K562 (cell line): ENCODE measurements around the gene NCAPG2. TPM values are rescaled to one million over a fixed set of nuclear protein-coding genes. Genes with fewer than 3 reads are reported as not detected.

Experiments
- ATAC-seq: fragments of 200-7000 bp; cut with Tn5 transposase; 3 replicates; pipeline ENCODE4 v1.9.1; 2020; ENCODE audit warnings: moderate library complexity
- BruUV-seq: library from RNA; stranded (reverse); fragments of 400-500 nt; replicated peaks from 2 replicates; lab custom pipeline; 2021; lab: Mats Ljungman, UMichigan
- CTCF ChIA-PET: fragments of 300-600 bp; formaldehyde crosslinking; extraction: SDS; loops from one replicate; lab custom pipeline; 2021; ENCODE audit warnings: low intra/inter-chr PET ratio; lab: Yijun Ruan, JAX
- POLR2A ChIA-PET: fragments of 300-600, 350-650 bp; sonication (Branson Sonifier 250); formaldehyde crosslinking; extraction: SDS; loops from one replicate; lab custom pipeline; 2021; ENCODE audit warnings: antibody characterized with exemption, inconsistent platforms; lab: Yijun Ruan, JAX
- DNase-seq, 4 experiments: peaks; one replicate each; pipeline versions ENCODE4 v3.0.0 to v3.0.0-alpha.2; 2011 to 2018; ENCODE audit warnings: low spot score in 3 of 4, mixed read lengths in 3 of 4; ENCODE audit errors: extremely low read depth in 1 of 4
- FAIRE-seq: peaks from 2 replicates; lab custom pipeline; 2011; peaks lifted over from hg19 to GRCh38; lab: Jason Lieb, UNC
- H2AFZ ChIP-seq: 2 replicates; pipeline ENCODE4 v1.6.0; 2011; ENCODE audit warnings: low read depth, low read length, control low read depth, inconsistent platforms
- H3K27ac ChIP-seq: fragments of 200-600 bp; 3 replicates; pipeline ENCODE4 v1.8.0; 2011; ENCODE audit warnings: low read depth, mild to moderate bottlenecking, control low read depth, inconsistent platforms, low read length, moderate library complexity, mixed read lengths; ENCODE audit errors: extremely low read depth
- H3K27me3 ChIP-seq, 2 experiments: fragments of 300-600 bp in 1 of 2; 2 replicates in 1 of 2; 3 replicates in 1 of 2; pipeline versions ENCODE4 v1.6.0 to v1.8.0; 2011; ENCODE audit warnings: inconsistent platforms in 2 of 2, low read length in 2 of 2, mild to moderate bottlenecking in 1 of 2, mixed read lengths in 1 of 2, moderate library complexity in 1 of 2; ENCODE audit not compliant: control insufficient read depth in 2 of 2, insufficient read depth in 2 of 2
- H3K36me3 ChIP-seq: fragments of 300-600 bp; 3 replicates; pipeline ENCODE4 v1.8.0; 2011; ENCODE audit warnings: mild to moderate bottlenecking, low read length, inconsistent platforms; ENCODE audit not compliant: control insufficient read depth, insufficient read depth
- H3K4me1 ChIP-seq, 2 experiments: fragments of 200-600 bp in 1 of 2; replicated peaks in 1 of 2; 2 replicates in 1 of 2; 3 replicates in 1 of 2; pipeline versions ENCODE4 v1.5.1 to v1.8.0; 2011; ENCODE audit warnings: inconsistent platforms in 2 of 2, low read length in 2 of 2, mild to moderate bottlenecking in 1 of 2, mixed read lengths in 1 of 2, moderate library complexity in 1 of 2; ENCODE audit not compliant: control insufficient read depth in 2 of 2, insufficient read depth in 2 of 2
- H3K4me2 ChIP-seq: 2 replicates; pipeline ENCODE4 v1.6.1; 2011; ENCODE audit warnings: low read length, control low read depth, inconsistent platforms, mixed read lengths; ENCODE audit not compliant: insufficient read depth
- H3K4me3 ChIP-seq: fragments of 200-600 bp; sonication (generic), shearing (Covaris generic); 2 replicates; pipeline ENCODE4 v1.5.1; 2016; ENCODE audit warnings: control low read depth, inconsistent platforms
- H3K79me2 ChIP-seq: fragments of 200-600 bp; 3 replicates; pipeline ENCODE4 v1.8.0; 2011; ENCODE audit warnings: low read length, inconsistent platforms; ENCODE audit not compliant: control insufficient read depth, insufficient read depth
- H3K9ac ChIP-seq, 2 experiments: 2 replicates each; pipeline versions ENCODE4 v1.6.0 to v1.6.1; 2011; ENCODE audit warnings: low read depth in 2 of 2, low read length in 2 of 2, control low read depth in 1 of 2, inconsistent platforms in 1 of 2, mild to moderate bottlenecking in 1 of 2, mixed read lengths in 1 of 2; ENCODE audit not compliant: insufficient read depth in 1 of 2
- H3K9me1 ChIP-seq: one replicate; pipeline ENCODE4 v1.6.0; 2011; ENCODE audit warnings: inconsistent platforms, mild to moderate bottlenecking, low read length, moderate library complexity; ENCODE audit not compliant: control insufficient read depth, insufficient read depth
- H3K9me3 ChIP-seq: replicated peaks from 2 replicates; pipeline ENCODE4 v1.5.1; 2011; ENCODE audit warnings: low read depth, low read length, inconsistent platforms; ENCODE audit not compliant: control insufficient read depth, insufficient read depth
- H4K20me1 ChIP-seq: replicated peaks from 2 replicates; pipeline ENCODE4 v1.6.1; 2011; ENCODE audit warnings: low read length, inconsistent platforms, mixed read lengths; ENCODE audit not compliant: control insufficient read depth, insufficient read depth
- CEBPB ChIP-seq: fragments of 450-650 bp; IDR thresholded peaks from 2 replicates; pipeline ENCODE4 v1.6.1; 2016; ENCODE audit warnings: missing genetic modification characterization, missing compliant biosample characterization
- KDM1A ChIP-seq, 2 experiments: fragments of 450-650 bp; IDR thresholded peaks; 2 replicates each; pipeline ENCODE4 v1.6.1; 2016; ENCODE audit warnings: mild to moderate bottlenecking in 2 of 2
- RBFOX2 ChIP-seq: fragments of 200-400 bp; formaldehyde crosslinking; IDR thresholded peaks from 2 replicates; pipeline ENCODE4 v1.6.1; 2017; ENCODE audit warnings: low read depth, mild to moderate bottlenecking, low read length, moderate library complexity
- RBM25 ChIP-seq: fragments of 200-400 bp; formaldehyde crosslinking; IDR thresholded peaks from 2 replicates; pipeline ENCODE4 v1.6.1; 2018; ENCODE audit warnings: low read length, low read depth, moderate library complexity; ENCODE audit not compliant: severe bottlenecking
- SREBF2 ChIP-seq: sonication (generic); formaldehyde crosslinking; IDR thresholded peaks from 2 replicates; pipeline ENCODE4 v1.4.0; 2020; ENCODE audit warnings: mild to moderate bottlenecking, missing genetic modification reagents
- TBL1XR1 ChIP-seq, 2 experiments: IDR thresholded peaks; 2 replicates each; pipeline ENCODE4 v1.6.1; 2012; ENCODE audit warnings: improper control_type of control experiment in 2 of 2, low read length in 2 of 2, mild to moderate bottlenecking in 1 of 2
- TOE1 ChIP-seq, 2 experiments: fragments of 450-650 bp in 1 of 2; sonication (generic) in 1 of 2; formaldehyde crosslinking in 1 of 2; IDR thresholded peaks; 2 replicates each; pipeline versions ENCODE4 v1.7.1 to v1.8.0; 2016 to 2022; ENCODE audit warnings: borderline replicate concordance in 2 of 2, mild to moderate bottlenecking in 2 of 2, antibody characterized with exemption in 1 of 2, inconsistent platforms in 1 of 2, low read depth in 1 of 2, missing genetic modification reagents in 1 of 2, moderate library complexity in 1 of 2
- U2AF2 ChIP-seq: fragments of 200-400 bp; formaldehyde crosslinking; optimal IDR thresholded peaks from 2 replicates; pipeline ENCODE3; 2017; ENCODE audit warnings: low read depth, mild to moderate bottlenecking, low read length
- ZNF121 ChIP-seq: sonication (generic); formaldehyde crosslinking; conservative IDR thresholded peaks from 2 replicates; pipeline ENCODE4 v1.8.0; 2022; ENCODE audit warnings: missing genetic modification reagents
- ZNF384 ChIP-seq: IDR thresholded peaks from 2 replicates; pipeline ENCODE4 v1.6.1; 2012; ENCODE audit warnings: low read depth, low read length, improper control_type of control experiment
- ZNF696 ChIP-seq: fragments of 250-450 bp; sonication (Bioruptor Pico); conservative IDR thresholded peaks from 2 replicates; pipeline ENCODE4 v1.4.0; 2020; ENCODE audit warnings: mild to moderate bottlenecking, moderate library complexity
- ZNF764 ChIP-seq: fragments of 250-450 bp; sonication (Bioruptor Pico); IDR thresholded peaks from 2 replicates; pipeline ENCODE4 v1.4.0; 2020; ENCODE audit warnings: low read depth, mild to moderate bottlenecking, moderate library complexity
- WGBS: fragments of 100-300 bp; shearing (Covaris generic); methylation state at CpG from one replicate; pipeline ENCODE4 v1.1.6; 2016; ENCODE audit warnings: low coverage, mixed read lengths; ENCODE audit not compliant: insufficient coverage; ENCODE audit errors: missing lambda C conversion rate; 5-methylcytosine and 5-hydroxymethylcytosine counted together
- in situ Hi-C: fragments of 300-500 bp; cut with MboI; formaldehyde crosslinking; loops from 4 replicates; pipeline ENCODE4 v1.15.0; 2018; ENCODE audit warnings: inconsistent platforms, mixed read lengths
- intact Hi-C: fragments of 100-400 bp; cut with micrococcal nuclease; formaldehyde crosslinking; loops from 2 replicates; pipeline ENCODE4 v1.14.2; 2022
- polyA plus RNA-seq, 8 experiments: library from polyadenylated mRNA; depleted of rRNA in 4 of 8; stranded (reverse) in 5 of 8; unstranded in 3 of 8; fragments of >200 nt; fragmentation: Nextera tagmentation in 2 of 8; fragmentation: Illumina TruSeq in 1 of 8; extraction: Ambion mirVana in 2 of 8; extraction: Trizol in 1 of 8; gene quantifications; 2 replicates each; pipeline versions ENCODE4 v1.2.1 to v1.2.3, GENCODE V29; 2011 to 2014; ENCODE audit warnings: inconsistent platforms in 1 of 8, missing spikeins in 1 of 8
- total RNA-seq, 7 experiments: library from RNA; depleted of rRNA in 6 of 7; stranded (reverse); fragments of >200 nt in 6 of 7; fragmentation: Illumina TruSeq in 2 of 7; extraction: Trizol in 2 of 7; gene quantifications; 2 replicates each; pipeline versions ENCODE4 v1.2.1 to v1.2.3, GENCODE V29; 2011 to 2021; ENCODE audit warnings: low replicate concordance in 1 of 7
- TF ChIP-seq, protein P1 (sequence below), 2 experiments: fragments of 150-350 bp in 1 of 2; IDR thresholded peaks; 2 replicates each; pipeline ENCODE4 v1.6.1; 2012 to 2016; ENCODE audit warnings: low read depth in 2 of 2, low read length in 2 of 2, mild to moderate bottlenecking in 1 of 2, moderate library complexity in 1 of 2
- TF ChIP-seq, protein P2 (sequence below): fragments of 450-650 bp; IDR thresholded peaks from 2 replicates; pipeline ENCODE4 v1.6.1; 2016
- TF ChIP-seq, protein P3 (sequence below): fragments of 450-650 bp; formaldehyde crosslinking; IDR thresholded peaks from 2 replicates; pipeline ENCODE4 v1.4.0; 2020; ENCODE audit warnings: mild to moderate bottlenecking, mixed read lengths

NCAPG2 gene
- total and polyA plus RNA-seq, 9 of the 15 experiments (the other 6 are each of a cell fraction or from before 2014, with no cell fraction given), result 21.5 to 127 (median 86.1) TPM

DNA sequence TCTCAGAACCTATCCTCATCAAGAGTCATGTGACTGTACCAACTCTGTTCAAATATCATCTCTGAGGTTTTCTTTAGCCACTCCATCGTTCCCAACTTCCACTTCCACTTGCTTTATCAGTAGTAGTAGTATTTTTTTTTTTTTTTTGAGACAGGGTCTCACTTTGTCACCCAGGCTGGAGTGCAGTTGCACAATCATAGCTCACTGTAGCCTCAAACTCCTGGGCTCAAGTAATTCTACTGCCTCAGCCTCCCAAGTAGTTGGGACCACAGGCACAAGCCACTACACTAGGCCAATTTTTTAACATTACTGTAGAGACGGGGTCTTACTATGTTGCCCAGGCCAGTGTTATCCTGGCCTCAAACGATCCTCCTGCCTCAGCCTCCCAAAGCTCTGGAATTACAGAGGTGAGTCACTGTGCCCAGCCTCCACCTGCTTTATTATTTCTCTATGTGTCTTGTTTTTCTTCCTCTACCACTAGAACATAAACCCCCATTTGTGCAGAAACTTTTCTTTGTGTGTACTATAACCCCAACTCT is 5.9 kb downstream of the NCAPG2 start:
- no peak overlapping the region for H3K4me2 ChIP-seq
- peaks cover 90% of the 10 kb centered on the region for H3K79me2 ChIP-seq
- ATAC-seq (no peak), DNase-seq (no peak), FAIRE-seq (no peak)
- H3K9ac ChIP-seq, result no peak overlapping the region
- peaks cover 4 to 19% of the 10 kb centered on the region in 2 experiments; a peak in 3 of 5 replicates for H3K4me1 ChIP-seq
- no peaks in the 10 kb centered on the region for H3K9me3 ChIP-seq
- peaks cover 6% of the 10 kb centered on the region for H3K9me1 ChIP-seq
- H3K4me3 ChIP-seq, result no peak overlapping the region
- intact Hi-C loops, result no loop called here
- peaks cover 92% of the 10 kb centered on the region for H3K36me3 ChIP-seq
- H3K27me3 ChIP-seq, result no peaks in the 10 kb centered on the region
- H3K27ac ChIP-seq, result no peak overlapping the region
- 83% methylated on average over 3 of the region's 3 CpGs for WGBS
- POLR2A ChIA-PET, result interaction anchor here (0.7 to 2.4 kb wide), 5 partner anchors 9 to 182 kb away, joined by 3 to 9 read pairs (median 3); no protein-coding TSS in a partner anchor
- no peak overlapping the region for H2AFZ ChIP-seq
- H4K20me1 ChIP-seq, result 0 out of 2 replicates have a peak, but pooled peaks cover 6% of the 10 kb centered on the region
- in situ Hi-C loops, result loop anchor here (10.0 kb wide), 1 partner anchor 276 kb away; no protein-coding TSS in a partner anchor
- CTCF ChIA-PET, result no interaction called here
- no TSS peak for BruUV-seq
- TF ChIP-seq SREBF2 (CRISPR knock-in tag) (no peak), ZNF696 (CRISPR knock-in tag) (no peak), RBM25 (peak; percentile 66), RBFOX2 (0 out of 2 replicates have a peak, but pooled peaks have one; percentile 3), ZNF384 (0 out of 2 replicates have a peak, but pooled peaks have one; percentile 45), ZNF764 (CRISPR knock-in tag) (no peak), ZNF121 (peak; percentile 95), KDM1A (IDR thresholded peaks at IDR 0.05) (peak in 1 of 2 experiments; percentile 48; a peak in 1 of 4 replicates), U2AF2 (no peak), TBL1XR1 (IDR thresholded peaks at IDR 0.05; ENCODE audit: low read length in 2 of 2) (no peak), TOE1 (IDR thresholded peaks at IDR 0.05; ENCODE audit: borderline replicate concordance) (no peak), TOE1 (CRISPR knock-in tag; IDR thresholded peaks at IDR 0.05; ENCODE audit: borderline replicate concordance, low read depth) (no peak), CEBPB (tag) (peak; percentile 81)
- TF ChIP-seq, protein P1, sequence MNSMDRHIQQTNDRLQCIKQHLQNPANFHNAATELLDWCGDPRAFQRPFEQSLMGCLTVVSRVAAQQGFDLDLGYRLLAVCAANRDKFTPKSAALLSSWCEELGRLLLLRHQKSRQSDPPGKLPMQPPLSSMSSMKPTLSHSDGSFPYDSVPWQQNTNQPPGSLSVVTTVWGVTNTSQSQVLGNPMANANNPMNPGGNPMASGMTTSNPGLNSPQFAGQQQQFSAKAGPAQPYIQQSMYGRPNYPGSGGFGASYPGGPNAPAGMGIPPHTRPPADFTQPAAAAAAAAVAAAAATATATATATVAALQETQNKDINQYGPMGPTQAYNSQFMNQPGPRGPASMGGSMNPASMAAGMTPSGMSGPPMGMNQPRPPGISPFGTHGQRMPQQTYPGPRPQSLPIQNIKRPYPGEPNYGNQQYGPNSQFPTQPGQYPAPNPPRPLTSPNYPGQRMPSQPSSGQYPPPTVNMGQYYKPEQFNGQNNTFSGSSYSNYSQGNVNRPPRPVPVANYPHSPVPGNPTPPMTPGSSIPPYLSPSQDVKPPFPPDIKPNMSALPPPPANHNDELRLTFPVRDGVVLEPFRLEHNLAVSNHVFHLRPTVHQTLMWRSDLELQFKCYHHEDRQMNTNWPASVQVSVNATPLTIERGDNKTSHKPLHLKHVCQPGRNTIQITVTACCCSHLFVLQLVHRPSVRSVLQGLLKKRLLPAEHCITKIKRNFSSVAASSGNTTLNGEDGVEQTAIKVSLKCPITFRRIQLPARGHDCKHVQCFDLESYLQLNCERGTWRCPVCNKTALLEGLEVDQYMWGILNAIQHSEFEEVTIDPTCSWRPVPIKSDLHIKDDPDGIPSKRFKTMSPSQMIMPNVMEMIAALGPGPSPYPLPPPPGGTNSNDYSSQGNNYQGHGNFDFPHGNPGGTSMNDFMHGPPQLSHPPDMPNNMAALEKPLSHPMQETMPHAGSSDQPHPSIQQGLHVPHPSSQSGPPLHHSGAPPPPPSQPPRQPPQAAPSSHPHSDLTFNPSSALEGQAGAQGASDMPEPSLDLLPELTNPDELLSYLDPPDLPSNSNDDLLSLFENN (IDR thresholded peaks at IDR 0.05; ENCODE audit: low read depth in 2 of 2, low read length in 2 of 2), result no peak
- TF ChIP-seq, protein P2, sequence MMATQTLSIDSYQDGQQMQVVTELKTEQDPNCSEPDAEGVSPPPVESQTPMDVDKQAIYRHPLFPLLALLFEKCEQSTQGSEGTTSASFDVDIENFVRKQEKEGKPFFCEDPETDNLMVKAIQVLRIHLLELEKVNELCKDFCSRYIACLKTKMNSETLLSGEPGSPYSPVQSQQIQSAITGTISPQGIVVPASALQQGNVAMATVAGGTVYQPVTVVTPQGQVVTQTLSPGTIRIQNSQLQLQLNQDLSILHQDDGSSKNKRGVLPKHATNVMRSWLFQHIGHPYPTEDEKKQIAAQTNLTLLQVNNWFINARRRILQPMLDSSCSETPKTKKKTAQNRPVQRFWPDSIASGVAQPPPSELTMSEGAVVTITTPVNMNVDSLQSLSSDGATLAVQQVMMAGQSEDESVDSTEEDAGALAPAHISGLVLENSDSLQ, result no peak
- TF ChIP-seq, protein P3, sequence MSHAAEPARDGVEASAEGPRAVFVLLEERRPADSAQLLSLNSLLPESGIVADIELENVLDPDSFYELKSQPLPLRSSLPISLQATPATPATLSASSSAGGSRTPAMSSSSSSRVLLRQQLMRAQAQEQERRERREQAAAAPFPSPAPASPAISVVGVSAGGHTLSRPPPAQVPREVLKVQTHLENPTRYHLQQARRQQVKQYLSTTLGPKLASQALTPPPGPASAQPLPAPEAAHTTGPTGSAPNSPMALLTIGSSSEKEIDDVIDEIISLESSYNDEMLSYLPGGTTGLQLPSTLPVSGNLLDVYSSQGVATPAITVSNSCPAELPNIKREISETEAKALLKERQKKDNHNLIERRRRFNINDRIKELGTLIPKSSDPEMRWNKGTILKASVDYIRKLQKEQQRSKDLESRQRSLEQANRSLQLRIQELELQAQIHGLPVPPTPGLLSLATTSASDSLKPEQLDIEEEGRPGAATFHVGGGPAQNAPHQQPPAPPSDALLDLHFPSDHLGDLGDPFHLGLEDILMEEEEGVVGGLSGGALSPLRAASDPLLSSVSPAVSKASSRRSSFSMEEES (CRISPR knock-in tag), result peak; percentile 82
